Loucy (cell line): ENCODE results near the gene OR6C65.

Experiments
- H2AFZ ChIP-seq: fragments of 200-600 bp; sonication (generic); 2 replicates; pipeline ENCODE4 v1.6.0; 2016; ENCODE audit warnings: antibody characterized with exemption, mild to moderate bottlenecking, low read length, moderate library complexity
- H3F3A ChIP-seq: fragments of 200-600 bp; 2 replicates; pipeline ENCODE4 v1.6.0; 2016; ENCODE audit warnings: antibody characterized with exemption, low read depth, mild to moderate bottlenecking
- H3K27me3 ChIP-seq: fragments of 200-600 bp; sonication (generic); 2 replicates; pipeline ENCODE4 v1.6.1; 2014; ENCODE audit warnings: low read length, mild to moderate bottlenecking; ENCODE audit not compliant: insufficient read depth, poor library complexity, severe bottlenecking
- H3K36me3 ChIP-seq: fragments of 200-600 bp; sonication (generic); 2 replicates; pipeline ENCODE4 v1.6.1; 2016; ENCODE audit warnings: low read length; ENCODE audit not compliant: insufficient read depth
- H3K4me1 ChIP-seq: fragments of 200-600 bp; sonication (generic); 2 replicates; pipeline ENCODE4 v1.5.1; 2014; ENCODE audit warnings: low read length, mild to moderate bottlenecking; ENCODE audit not compliant: insufficient read depth, poor library complexity, severe bottlenecking
- H3K4me2 ChIP-seq: fragments of 200-600 bp; sonication (generic); 2 replicates; pipeline ENCODE4 v1.6.0; 2014; ENCODE audit warnings: antibody characterized with exemption, low read length, low read depth, mild to moderate bottlenecking; ENCODE audit not compliant: poor library complexity, severe bottlenecking
- H3K4me3 ChIP-seq: fragments of 200-600 bp; sonication (generic); 2 replicates; pipeline ENCODE4 v1.5.1; 2014; ENCODE audit warnings: low read length, mild to moderate bottlenecking, mixed read lengths; ENCODE audit not compliant: poor library complexity, severe bottlenecking
- H3K79me2 ChIP-seq: fragments of 200-600 bp; sonication (generic); 2 replicates; pipeline ENCODE4 v1.6.1; 2014; ENCODE audit warnings: low read length; ENCODE audit not compliant: insufficient read depth
- H3K9ac ChIP-seq: fragments of 200-600 bp; sonication (generic); 2 replicates; pipeline ENCODE4 v1.6.0; 2014; ENCODE audit warnings: mild to moderate bottlenecking, low read depth, low read length, moderate library complexity; ENCODE audit not compliant: poor library complexity, severe bottlenecking
- H3K9me2 ChIP-seq: fragments of 200-600 bp; sonication (generic); replicated peaks from 2 replicates; pipeline ENCODE4 v1.6.1; 2016; ENCODE audit warnings: low read depth, low read length, mixed read lengths
- H3K9me3 ChIP-seq: fragments of 200-600 bp; sonication (generic); 2 replicates; pipeline ENCODE4 v1.6.1; 2014; ENCODE audit warnings: mild to moderate bottlenecking, antibody characterized with exemption, low read length, low read depth; ENCODE audit not compliant: insufficient read depth
- H4K20me1 ChIP-seq: fragments of 200-600 bp; sonication (generic); 2 replicates; pipeline ENCODE4 v1.6.0; 2014; ENCODE audit warnings: antibody characterized with exemption, low read length, mild to moderate bottlenecking; ENCODE audit not compliant: insufficient read depth, poor library complexity, severe bottlenecking
- EZH2phosphoT487 ChIP-seq: fragments of 200-600 bp; IDR thresholded peaks from 2 replicates; pipeline ENCODE4 v1.6.1; 2018; ENCODE audit warnings: antibody characterized with exemption, mild to moderate bottlenecking, moderate library complexity, borderline replicate concordance
- TF ChIP-seq, protein P1 (sequence below): fragments of 200-600 bp; sonication (generic); conservative IDR thresholded peaks from 2 replicates; pipeline ENCODE4 v1.5.1; 2014; ENCODE audit warnings: mild to moderate bottlenecking, antibody characterized with exemption, low read length

The OR6C65 gene

DNA sequence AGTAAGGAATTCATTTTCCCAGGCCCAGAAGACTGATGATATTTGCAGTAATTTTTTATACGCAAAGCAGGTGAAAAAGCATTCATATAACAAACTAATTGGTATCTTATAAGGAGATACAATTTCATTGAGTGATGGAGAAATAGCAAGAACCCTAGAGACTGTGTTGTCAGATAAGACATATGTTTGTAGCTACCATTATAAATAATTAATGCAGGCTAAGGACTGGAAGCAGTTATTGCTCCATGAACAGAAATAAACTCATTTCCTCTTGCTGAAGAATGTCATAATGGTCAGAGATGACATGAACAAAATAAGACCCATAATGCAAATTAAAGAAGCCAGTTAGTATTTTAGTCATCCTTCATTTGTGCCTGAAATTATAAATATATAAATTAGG is 45.0 kb downstream of the OR6C65 start:
- Histone ChIP-seq H3K9ac (no peak overlapping the region), H2AFZ (no peak overlapping the region), H3K4me2 (no peak overlapping the region), H3F3A (no peaks in the 10 kb centered on the region), H3K4me1 (no peaks in the 10 kb centered on the region), H3K9me2 (no peaks in the 10 kb centered on the region), H3K4me3 (no peak overlapping the region), H3K27me3 (no peaks in the 10 kb centered on the region), H4K20me1 (no peaks in the 10 kb centered on the region), H3K9me3 (no peaks in the 10 kb centered on the region), H3K36me3 (no peaks in the 10 kb centered on the region), H3K79me2 (no peaks in the 10 kb centered on the region)
- no peak for TF ChIP-seq EZH2phosphoT487
- TF ChIP-seq, protein P1, sequence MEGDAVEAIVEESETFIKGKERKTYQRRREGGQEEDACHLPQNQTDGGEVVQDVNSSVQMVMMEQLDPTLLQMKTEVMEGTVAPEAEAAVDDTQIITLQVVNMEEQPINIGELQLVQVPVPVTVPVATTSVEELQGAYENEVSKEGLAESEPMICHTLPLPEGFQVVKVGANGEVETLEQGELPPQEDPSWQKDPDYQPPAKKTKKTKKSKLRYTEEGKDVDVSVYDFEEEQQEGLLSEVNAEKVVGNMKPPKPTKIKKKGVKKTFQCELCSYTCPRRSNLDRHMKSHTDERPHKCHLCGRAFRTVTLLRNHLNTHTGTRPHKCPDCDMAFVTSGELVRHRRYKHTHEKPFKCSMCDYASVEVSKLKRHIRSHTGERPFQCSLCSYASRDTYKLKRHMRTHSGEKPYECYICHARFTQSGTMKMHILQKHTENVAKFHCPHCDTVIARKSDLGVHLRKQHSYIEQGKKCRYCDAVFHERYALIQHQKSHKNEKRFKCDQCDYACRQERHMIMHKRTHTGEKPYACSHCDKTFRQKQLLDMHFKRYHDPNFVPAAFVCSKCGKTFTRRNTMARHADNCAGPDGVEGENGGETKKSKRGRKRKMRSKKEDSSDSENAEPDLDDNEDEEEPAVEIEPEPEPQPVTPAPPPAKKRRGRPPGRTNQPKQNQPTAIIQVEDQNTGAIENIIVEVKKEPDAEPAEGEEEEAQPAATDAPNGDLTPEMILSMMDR = no peak

GRCh38 chr12:55446326-55446725 is 46.0 kb downstream of the OR6C65 start:
- no peaks in the 10 kb centered on the region for H3K9me3 ChIP-seq
- H3K79me2 ChIP-seq = no peaks in the 10 kb centered on the region
- TF ChIP-seq, protein P1 = peak; percentile 30
- no peak for TF ChIP-seq EZH2phosphoT487
- no peaks in the 10 kb centered on the region for H3F3A ChIP-seq
- no peaks in the 10 kb centered on the region for H3K27me3 ChIP-seq
- H3K4me1 ChIP-seq = no peaks in the 10 kb centered on the region
- H3K9ac ChIP-seq = no peak overlapping the region
- no peaks in the 10 kb centered on the region for H3K36me3 ChIP-seq
- H3K4me2 ChIP-seq = no peak overlapping the region
- H2AFZ ChIP-seq = no peak overlapping the region
- no peaks in the 10 kb centered on the region for H4K20me1 ChIP-seq
- no peaks in the 10 kb centered on the region for H3K9me2 ChIP-seq
- H3K4me3 ChIP-seq = no peak overlapping the region

GRCh38 chr12:55448825-55449224 is 48.5 kb downstream of the OR6C65 start:
- Histone ChIP-seq H3K9ac (no peak overlapping the region), H3K79me2 (no peaks in the 10 kb centered on the region), H3K9me3 (no peaks in the 10 kb centered on the region), H2AFZ (no peak overlapping the region), H3F3A (no peaks in the 10 kb centered on the region), H3K4me1 (no peaks in the 10 kb centered on the region), H3K4me3 (no peak overlapping the region), H3K36me3 (no peaks in the 10 kb centered on the region), H4K20me1 (no peaks in the 10 kb centered on the region), H3K27me3 (no peaks in the 10 kb centered on the region), H3K4me2 (no peak overlapping the region), H3K9me2 (no peaks in the 10 kb centered on the region)
- TF ChIP-seq EZH2phosphoT487 = no peak
- TF ChIP-seq, protein P1 = no peak
